GM12878 (cell line): Measurements from ENCODE around the gene PPFIA3. TPM values are rescaled to one million over a fixed set of nuclear protein-coding genes. Genes with fewer than 3 reads are reported as not detected.

ENCODE experiments used
- CEBPZ ChIP-seq: fragments of 150-350 bp; IDR thresholded peaks from 2 replicates; pipeline ENCODE4 v1.6.1; 2016; ENCODE audit warnings: low read depth, low read length
- EZH2 ChIP-seq: IDR thresholded peaks from 2 replicates; pipeline ENCODE4 v1.6.1; 2012; ENCODE audit warnings: low read depth, mild to moderate bottlenecking, control low read depth, inconsistent platforms, low read length, borderline replicate concordance; ENCODE audit not compliant: control insufficient read depth
- FOXM1 ChIP-seq: IDR thresholded peaks from 2 replicates; pipeline ENCODE4 v1.6.1; 2012; ENCODE audit warnings: low read depth, mild to moderate bottlenecking, inconsistent platforms, low read length, moderate library complexity
- NFIC ChIP-seq: IDR thresholded peaks from 2 replicates; pipeline ENCODE4 v1.6.1; 2012; ENCODE audit warnings: low read depth, mild to moderate bottlenecking, inconsistent platforms, low read length, moderate library complexity
- NFYB ChIP-seq: IDR thresholded peaks from 2 replicates; pipeline ENCODE4 v1.6.1; 2011; ENCODE audit warnings: low read depth, mild to moderate bottlenecking, low read length, improper control_type of control experiment, moderate library complexity; ENCODE audit not compliant: insufficient read depth
- PKNOX1 ChIP-seq: fragments of 450-650 bp; IDR thresholded peaks from 2 replicates; pipeline ENCODE4 v1.6.1; 2016; ENCODE audit warnings: mild to moderate bottlenecking
- POLR2AphosphoS2 ChIP-seq: IDR thresholded peaks from 2 replicates; pipeline ENCODE4 v1.6.1; 2011; ENCODE audit warnings: low read depth, mild to moderate bottlenecking, low read length, improper control_type of control experiment, moderate library complexity
- RELA ChIP-seq: fragments of 450-650 bp; IDR thresholded peaks from 2 replicates; pipeline ENCODE4 v1.8.0; 2014; ENCODE audit warnings: borderline replicate concordance; ENCODE audit not compliant: partially characterized antibody
- RFX5 ChIP-seq: IDR thresholded peaks from 2 replicates; pipeline ENCODE4 v1.6.1; 2011; ENCODE audit warnings: low read depth, low read length, improper control_type of control experiment
- SMC3 ChIP-seq: IDR thresholded peaks from 2 replicates; pipeline ENCODE4 v1.6.1; 2011; ENCODE audit warnings: low read length, improper control_type of control experiment, borderline replicate concordance
- SPI1 ChIP-seq: IDR thresholded peaks from 2 replicates; pipeline ENCODE4 v1.6.1; 2011; ENCODE audit warnings: low read depth, mild to moderate bottlenecking, low read length, moderate library complexity, borderline replicate concordance; ENCODE audit not compliant: insufficient read depth
- WRNIP1 ChIP-seq: IDR thresholded peaks from 2 replicates; pipeline ENCODE4 v1.6.1; 2011; ENCODE audit warnings: low read depth, low read length, improper control_type of control experiment, borderline replicate concordance
- ZSCAN29 ChIP-seq: fragments of 450-650 bp; IDR thresholded peaks from 2 replicates; pipeline ENCODE4 v1.6.1; 2017; ENCODE audit warnings: mild to moderate bottlenecking, moderate library complexity
- polyA plus RNA-seq, 11 experiments: library from polyadenylated mRNA; depleted of rRNA in 4 of 11; unstranded in 6 of 11; stranded (reverse) in 5 of 11; fragments of >200 nt; fragmentation: Nextera tagmentation in 4 of 11; fragmentation: Illumina TruSeq in 1 of 11; extraction: Ambion mirVana in 4 of 11; extraction: Trizol in 1 of 11; gene quantifications; 1 replicate in 1 of 11; 2 replicates in 10 of 11; pipeline versions ENCODE4 v1.2.1 to v1.2.3, GENCODE V29; 2011 to 2016; ENCODE audit warnings: inconsistent platforms in 2 of 11, missing spikeins in 2 of 11, low read depth in 1 of 11
- total RNA-seq, 4 experiments: library from RNA; depleted of rRNA in 3 of 4; stranded (reverse); fragments of >200 nt in 3 of 4; fragmentation: Illumina TruSeq in 1 of 4; extraction: Trizol in 1 of 4; gene quantifications; 2 replicates each; pipeline versions ENCODE4 v1.2.1 to v1.2.3, GENCODE V29; 2013 to 2021
- TF ChIP-seq, protein P1 (sequence below): IDR thresholded peaks from 2 replicates; pipeline ENCODE4 v1.6.1; 2012; ENCODE audit warnings: improper control_type of control experiment, low read depth, low read length; ENCODE audit not compliant: insufficient replicate concordance
- TF ChIP-seq, protein P2 (sequence below): IDR thresholded peaks from 2 replicates; pipeline ENCODE4 v1.6.1; 2011; ENCODE audit warnings: mild to moderate bottlenecking, low read depth, low read length, moderate library complexity; ENCODE audit not compliant: insufficient replicate concordance

The PPFIA3 gene
- total and polyA plus RNA-seq, 10 of the 15 experiments (the other 5 are each of a cell fraction or from before 2014, with no cell fraction given), result 0.11 to 1.7 (median 0.73) TPM; not detected in 3

DNA sequence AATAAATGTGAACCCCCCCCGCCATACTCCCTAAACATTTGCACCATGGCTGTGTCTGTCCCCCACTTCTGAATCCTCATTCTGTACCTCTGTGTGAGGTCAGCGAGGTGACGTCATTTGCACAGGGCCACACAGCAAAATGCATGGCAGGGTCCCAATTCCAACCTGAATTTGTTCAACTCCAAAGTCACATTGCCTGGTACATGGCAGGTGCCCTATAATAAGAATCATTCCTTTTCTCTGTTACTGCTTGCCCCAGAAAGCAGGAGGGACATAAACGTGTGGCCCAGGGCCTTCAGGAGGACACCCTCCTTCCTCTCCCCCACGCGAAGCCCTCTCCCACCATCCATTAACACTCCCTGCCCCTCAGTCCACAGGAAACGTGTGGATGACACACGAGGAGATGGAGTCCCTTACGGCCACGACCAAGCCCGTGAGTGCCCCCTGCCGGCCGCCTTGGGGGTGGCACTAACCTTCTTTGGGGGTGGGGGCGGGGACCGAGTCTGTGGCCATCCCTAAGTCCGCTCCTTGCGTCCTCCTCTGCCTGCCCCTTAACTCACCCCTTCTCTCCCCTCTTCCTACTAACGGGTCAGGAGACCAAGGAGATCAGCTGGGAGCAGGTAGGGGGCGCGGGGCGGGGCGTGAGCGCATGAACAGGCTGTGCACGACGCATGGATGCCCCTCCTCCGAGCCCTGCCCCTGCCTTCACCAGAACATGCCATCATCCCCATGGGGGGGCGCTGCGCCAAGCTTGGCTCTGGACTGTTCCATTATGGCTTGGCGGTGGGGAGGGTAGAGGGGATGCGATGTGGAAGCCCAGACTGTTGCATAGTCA, 26.4 kb downstream of the PPFIA3 start (continued):
- TF ChIP-seq, protein P1, sequence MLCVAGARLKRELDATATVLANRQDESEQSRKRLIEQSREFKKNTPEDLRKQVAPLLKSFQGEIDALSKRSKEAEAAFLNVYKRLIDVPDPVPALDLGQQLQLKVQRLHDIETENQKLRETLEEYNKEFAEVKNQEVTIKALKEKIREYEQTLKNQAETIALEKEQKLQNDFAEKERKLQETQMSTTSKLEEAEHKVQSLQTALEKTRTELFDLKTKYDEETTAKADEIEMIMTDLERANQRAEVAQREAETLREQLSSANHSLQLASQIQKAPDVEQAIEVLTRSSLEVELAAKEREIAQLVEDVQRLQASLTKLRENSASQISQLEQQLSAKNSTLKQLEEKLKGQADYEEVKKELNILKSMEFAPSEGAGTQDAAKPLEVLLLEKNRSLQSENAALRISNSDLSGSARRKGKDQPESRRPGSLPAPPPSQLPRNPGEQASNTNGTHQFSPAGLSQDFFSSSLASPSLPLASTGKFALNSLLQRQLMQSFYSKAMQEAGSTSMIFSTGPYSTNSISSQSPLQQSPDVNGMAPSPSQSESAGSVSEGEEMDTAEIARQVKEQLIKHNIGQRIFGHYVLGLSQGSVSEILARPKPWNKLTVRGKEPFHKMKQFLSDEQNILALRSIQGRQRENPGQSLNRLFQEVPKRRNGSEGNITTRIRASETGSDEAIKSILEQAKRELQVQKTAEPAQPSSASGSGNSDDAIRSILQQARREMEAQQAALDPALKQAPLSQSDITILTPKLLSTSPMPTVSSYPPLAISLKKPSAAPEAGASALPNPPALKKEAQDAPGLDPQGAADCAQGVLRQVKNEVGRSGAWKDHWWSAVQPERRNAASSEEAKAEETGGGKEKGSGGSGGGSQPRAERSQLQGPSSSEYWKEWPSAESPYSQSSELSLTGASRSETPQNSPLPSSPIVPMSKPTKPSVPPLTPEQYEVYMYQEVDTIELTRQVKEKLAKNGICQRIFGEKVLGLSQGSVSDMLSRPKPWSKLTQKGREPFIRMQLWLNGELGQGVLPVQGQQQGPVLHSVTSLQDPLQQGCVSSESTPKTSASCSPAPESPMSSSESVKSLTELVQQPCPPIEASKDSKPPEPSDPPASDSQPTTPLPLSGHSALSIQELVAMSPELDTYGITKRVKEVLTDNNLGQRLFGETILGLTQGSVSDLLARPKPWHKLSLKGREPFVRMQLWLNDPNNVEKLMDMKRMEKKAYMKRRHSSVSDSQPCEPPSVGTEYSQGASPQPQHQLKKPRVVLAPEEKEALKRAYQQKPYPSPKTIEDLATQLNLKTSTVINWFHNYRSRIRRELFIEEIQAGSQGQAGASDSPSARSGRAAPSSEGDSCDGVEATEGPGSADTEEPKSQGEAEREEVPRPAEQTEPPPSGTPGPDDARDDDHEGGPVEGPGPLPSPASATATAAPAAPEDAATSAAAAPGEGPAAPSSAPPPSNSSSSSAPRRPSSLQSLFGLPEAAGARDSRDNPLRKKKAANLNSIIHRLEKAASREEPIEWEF, result no peak
- no peak for TF ChIP-seq CEBPZ
- no peak for TF ChIP-seq ZSCAN29
- no peak for TF ChIP-seq POLR2AphosphoS2
- peak; percentile 64; the same call in 1 of the 2 replicates for TF ChIP-seq SMC3
- TF ChIP-seq EZH2, result no peak
- no peak for TF ChIP-seq RELA
- no peak for TF ChIP-seq FOXM1
- TF ChIP-seq SPI1, result no peak
- TF ChIP-seq NFYB, result no peak
- TF ChIP-seq NFIC, result no peak
- TF ChIP-seq PKNOX1, result no peak
- no peak for TF ChIP-seq WRNIP1
- TF ChIP-seq, protein P2, sequence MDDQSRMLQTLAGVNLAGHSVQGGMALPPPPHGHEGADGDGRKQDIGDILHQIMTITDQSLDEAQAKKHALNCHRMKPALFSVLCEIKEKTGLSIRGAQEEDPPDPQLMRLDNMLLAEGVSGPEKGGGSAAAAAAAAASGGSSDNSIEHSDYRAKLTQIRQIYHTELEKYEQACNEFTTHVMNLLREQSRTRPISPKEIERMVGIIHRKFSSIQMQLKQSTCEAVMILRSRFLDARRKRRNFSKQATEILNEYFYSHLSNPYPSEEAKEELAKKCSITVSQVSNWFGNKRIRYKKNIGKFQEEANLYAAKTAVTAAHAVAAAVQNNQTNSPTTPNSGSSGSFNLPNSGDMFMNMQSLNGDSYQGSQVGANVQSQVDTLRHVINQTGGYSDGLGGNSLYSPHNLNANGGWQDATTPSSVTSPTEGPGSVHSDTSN, result no peak
- TF ChIP-seq RFX5, result no peak
